Measurements from ENCODE around the gene SLC38A2. TPM values are rescaled to one million over a fixed set of nuclear protein-coding genes. Genes with fewer than 3 reads are reported as not detected.
A peak's percentile ranks its signal among the peaks of the same experiment; 100 is the strongest.

The SLC38A2 gene
- polyA plus RNA-seq, 4 donors = 27.8 to 69.4 (median 47.2) TPM

GRCh38 chr12:46384451-46385309 lies 12.1 kb upstream of the SLC38A2 start:
- Histone ChIP-seq H3K4me3 (ENCODE audit: low read depth in 1 of 3, low read length in 3 of 3) (peak overlapping the region in 2 of 3 donors; percentile 74 to 75), H3K27ac (ENCODE audit: low read depth in 1 of 3, low read length in 2 of 3) (peak overlapping the region; percentile 98 to 99 (median 98))
- 61 to 68% (median 67%) methylated on average over 9 of the region's 9 CpGs for WGBS, 3 donors

GRCh38 chr12:46383654-46384450 lies 11.3 kb upstream of the SLC38A2 start:
- no peak for FAIRE-seq
- H3K4me1 ChIP-seq (ENCODE audit: control insufficient read depth in 3 of 3, insufficient read depth in 2 of 3, low read depth in 1 of 3, low read length in 2 of 3) = peaks cover 0 to 19% (median 7%) of the 10 kb centered on the region in 3 donors
- 0 to 1% (median 0%) methylated on average over 43 to 47 of the region's 47 CpGs for WGBS, 3 donors

More at GRCh38 chr12:46384451-46385309, 12.1 kb upstream of the SLC38A2 start:
- Histone ChIP-seq H3K36me3 (ENCODE audit: control insufficient read depth in 3 of 3, insufficient read depth in 2 of 3, low read depth in 1 of 3, low read length in 3 of 3) (peaks cover 0 to 4% (median 0%) of the 10 kb centered on the region in 3 donors), H3K4me1 (ENCODE audit: control insufficient read depth in 3 of 3, insufficient read depth in 2 of 3, low read depth in 1 of 3, low read length in 2 of 3) (peaks cover 0 to 19% (median 10%) of the 10 kb centered on the region in 3 donors), H3K27me3 (ENCODE audit: control insufficient read depth in 3 of 3, insufficient read depth in 3 of 3, low read length in 3 of 3) (no peaks in the 10 kb centered on the region), H3K9me3 (ENCODE audit: control insufficient read depth in 2 of 2, insufficient read depth in 1 of 2, low read depth in 1 of 2, low read length in 1 of 2) (no peaks in the 10 kb centered on the region)
- no peak for FAIRE-seq
- peak in 1 of 2 donors; percentile 60 for DNase-seq

GRCh38 chr12:46382964-46383653 lies 10.5 kb upstream of the SLC38A2 start:
- no peak for FAIRE-seq

More at GRCh38 chr12:46383654-46384450, 11.3 kb upstream of the SLC38A2 start:
- no peaks in the 10 kb centered on the region for H3K9me3 ChIP-seq (ENCODE audit: control insufficient read depth in 2 of 2, insufficient read depth in 1 of 2, low read depth in 1 of 2, low read length in 1 of 2)
- H3K27ac ChIP-seq (ENCODE audit: low read depth in 1 of 3, low read length in 2 of 3) = peak overlapping the region; percentile 98 to 99 (median 98)
- H3K27me3 ChIP-seq (ENCODE audit: control insufficient read depth in 3 of 3, insufficient read depth in 3 of 3, low read length in 3 of 3) = no peaks in the 10 kb centered on the region
- peak overlapping the region; percentile 59 to 75 (median 74) for H3K4me3 ChIP-seq (ENCODE audit: low read depth in 1 of 3, low read length in 3 of 3)
- peaks cover 0 to 4% (median 0%) of the 10 kb centered on the region in 3 donors for H3K36me3 ChIP-seq (ENCODE audit: control insufficient read depth in 3 of 3, insufficient read depth in 2 of 3, low read depth in 1 of 3, low read length in 3 of 3)
- peak; percentile 90 to 93 for DNase-seq

GRCh38 chr12:46382408-46382963 lies 9.9 kb upstream of the SLC38A2 start:
- H3K9me3 ChIP-seq (ENCODE audit: control insufficient read depth in 2 of 2, insufficient read depth in 1 of 2, low read depth in 1 of 2, low read length in 1 of 2) = no peaks in the 10 kb centered on the region
- WGBS, 3 donors = 46 to 51% (median 50%) methylated on average over 16 of the region's 16 CpGs
- DNase-seq = no peak

More at GRCh38 chr12:46382964-46383653, 10.5 kb upstream of the SLC38A2 start:
- 0 to 1% (median 1%) methylated on average over 58 to 74 of the region's 74 CpGs for WGBS, 3 donors
- Histone ChIP-seq H3K27ac (ENCODE audit: low read depth in 1 of 3, low read length in 2 of 3) (peak overlapping the region; percentile 98 to 99 (median 98)), H3K36me3 (ENCODE audit: control insufficient read depth in 3 of 3, insufficient read depth in 2 of 3, low read depth in 1 of 3, low read length in 3 of 3) (peaks cover 0 to 4% (median 0%) of the 10 kb centered on the region in 3 donors), H3K27me3 (ENCODE audit: control insufficient read depth in 3 of 3, insufficient read depth in 3 of 3, low read length in 3 of 3) (no peaks in the 10 kb centered on the region), H3K9me3 (ENCODE audit: control insufficient read depth in 2 of 2, insufficient read depth in 1 of 2, low read depth in 1 of 2, low read length in 1 of 2) (no peaks in the 10 kb centered on the region), H3K4me3 (ENCODE audit: low read depth in 1 of 3, low read length in 3 of 3) (peak overlapping the region; percentile 59 to 75 (median 74)), H3K4me1 (ENCODE audit: control insufficient read depth in 3 of 3, insufficient read depth in 2 of 3, low read depth in 1 of 3, low read length in 2 of 3) (peaks cover 0 to 19% (median 3%) of the 10 kb centered on the region in 3 donors)
- DNase-seq = peak; percentile 97 to 99

GRCh38 chr12:46380881-46381280 lies 8.3 kb upstream of the SLC38A2 start:
- H3K36me3 ChIP-seq (ENCODE audit: control insufficient read depth in 3 of 3, insufficient read depth in 2 of 3, low read depth in 1 of 3, low read length in 3 of 3) = peaks cover 0 to 2% (median 0%) of the 10 kb centered on the region in 3 donors
- H3K9me3 ChIP-seq (ENCODE audit: control insufficient read depth in 2 of 2, insufficient read depth in 1 of 2, low read depth in 1 of 2, low read length in 1 of 2) = no peaks in the 10 kb centered on the region
- no peak for DNase-seq
- H3K27me3 ChIP-seq (ENCODE audit: control insufficient read depth in 3 of 3, insufficient read depth in 3 of 3, low read length in 3 of 3) = no peaks in the 10 kb centered on the region
- 82 to 90% (median 88%) methylated on average over 1 of the region's 1 CpG for WGBS, 3 donors
- H3K4me1 ChIP-seq (ENCODE audit: control insufficient read depth in 3 of 3, insufficient read depth in 2 of 3, low read depth in 1 of 3, low read length in 2 of 3) = peaks cover 0 to 19% (median 3%) of the 10 kb centered on the region in 3 donors
- FAIRE-seq = no peak
- H3K27ac ChIP-seq (ENCODE audit: low read depth in 1 of 3, low read length in 2 of 3) = no peak overlapping the region
- H3K4me3 ChIP-seq (ENCODE audit: low read depth in 1 of 3, low read length in 3 of 3) = no peak overlapping the region

More at GRCh38 chr12:46382408-46382963, 9.9 kb upstream of the SLC38A2 start:
- FAIRE-seq = no peak
- Histone ChIP-seq H3K27ac (ENCODE audit: low read depth in 1 of 3, low read length in 2 of 3) (peak overlapping the region; percentile 95 to 99 (median 98)), H3K27me3 (ENCODE audit: control insufficient read depth in 3 of 3, insufficient read depth in 3 of 3, low read length in 3 of 3) (no peaks in the 10 kb centered on the region), H3K36me3 (ENCODE audit: control insufficient read depth in 3 of 3, insufficient read depth in 2 of 3, low read depth in 1 of 3, low read length in 3 of 3) (peaks cover 0 to 2% (median 0%) of the 10 kb centered on the region in 3 donors), H3K4me3 (ENCODE audit: low read depth in 1 of 3, low read length in 3 of 3) (peak overlapping the region; percentile 49 to 75 (median 74)), H3K4me1 (ENCODE audit: control insufficient read depth in 3 of 3, insufficient read depth in 2 of 3, low read depth in 1 of 3, low read length in 2 of 3) (peaks cover 0 to 19% (median 3%) of the 10 kb centered on the region in 3 donors)

GRCh38 chr12:46380022-46380796 lies 7.6 kb upstream of the SLC38A2 start:
- Histone ChIP-seq H3K27me3 (ENCODE audit: control insufficient read depth in 3 of 3, insufficient read depth in 3 of 3, low read length in 3 of 3) (no peaks in the 10 kb centered on the region), H3K4me1 (ENCODE audit: control insufficient read depth in 3 of 3, insufficient read depth in 2 of 3, low read depth in 1 of 3, low read length in 2 of 3) (peaks cover 0 to 15% (median 3%) of the 10 kb centered on the region in 3 donors), H3K27ac (ENCODE audit: low read depth in 1 of 3, low read length in 2 of 3) (no peak overlapping the region), H3K9me3 (ENCODE audit: control insufficient read depth in 2 of 2, insufficient read depth in 1 of 2, low read depth in 1 of 2, low read length in 1 of 2) (no peaks in the 10 kb centered on the region), H3K4me3 (ENCODE audit: low read depth in 1 of 3, low read length in 3 of 3) (no peak overlapping the region), H3K36me3 (ENCODE audit: control insufficient read depth in 3 of 3, insufficient read depth in 2 of 3, low read depth in 1 of 3, low read length in 3 of 3) (no peaks in the 10 kb centered on the region)
- 93 to 98% (median 96%) methylated on average over 3 of the region's 3 CpGs for WGBS, 3 donors
- FAIRE-seq = no peak
- no peak for DNase-seq

GRCh38 chr12:46379352-46379751 lies 6.8 kb upstream of the SLC38A2 start:
- Histone ChIP-seq H3K27ac (ENCODE audit: low read depth in 1 of 3, low read length in 2 of 3) (no peak overlapping the region), H3K36me3 (ENCODE audit: control insufficient read depth in 3 of 3, insufficient read depth in 2 of 3, low read depth in 1 of 3, low read length in 3 of 3) (no peaks in the 10 kb centered on the region), H3K4me3 (ENCODE audit: low read depth in 1 of 3, low read length in 3 of 3) (no peak overlapping the region), H3K4me1 (ENCODE audit: control insufficient read depth in 3 of 3, insufficient read depth in 2 of 3, low read depth in 1 of 3, low read length in 2 of 3) (peaks cover 0 to 7% (median 3%) of the 10 kb centered on the region in 3 donors), H3K9me3 (ENCODE audit: control insufficient read depth in 2 of 2, insufficient read depth in 1 of 2, low read depth in 1 of 2, low read length in 1 of 2) (no peaks in the 10 kb centered on the region), H3K27me3 (ENCODE audit: control insufficient read depth in 3 of 3, insufficient read depth in 3 of 3, low read length in 3 of 3) (no peaks in the 10 kb centered on the region)
- no peak for DNase-seq
- FAIRE-seq = no peak
- WGBS, 3 donors = 70 to 91% (median 86%) methylated on average over 3 of the region's 3 CpGs
